ACC112 (cell line): ENCODE data around the gene IAH1.

Experiments used
- H2AFZ ChIP-seq: fragments of 200-600 bp; sonication (generic); one replicate; pipeline ENCODE4 v1.6.0; 2017; ENCODE audit warnings: antibody characterized with exemption, low read length; ENCODE audit not compliant: unreplicated experiment
- H3K27ac ChIP-seq: fragments of 200-600 bp; sonication (generic); 2 replicates; pipeline ENCODE4 v1.5.1; 2014; ENCODE audit warnings: low read depth, mild to moderate bottlenecking, antibody characterized with exemption, low read length, moderate library complexity
- H3K27me3 ChIP-seq: fragments of 200-600 bp; sonication (generic); 2 replicates; pipeline ENCODE4 v1.6.1; 2014; ENCODE audit warnings: mild to moderate bottlenecking, antibody characterized with exemption, low read length, moderate library complexity, mixed read lengths; ENCODE audit not compliant: insufficient read depth
- H3K36me3 ChIP-seq: fragments of 200-600 bp; sonication (generic); 2 replicates; pipeline ENCODE4 v1.6.1; 2016; ENCODE audit warnings: mild to moderate bottlenecking, antibody characterized with exemption, low read length, moderate library complexity, mixed read lengths; ENCODE audit not compliant: insufficient read depth
- H3K4me1 ChIP-seq: fragments of 200-600 bp; sonication (generic); one replicate; pipeline ENCODE4 v1.6.1; 2016; ENCODE audit warnings: low read length, mixed read lengths; ENCODE audit not compliant: insufficient read depth, unreplicated experiment, control insufficient read depth
- H3K4me3 ChIP-seq: fragments of 200-600 bp; sonication (generic); 2 replicates; pipeline ENCODE4 v1.5.1; 2014; ENCODE audit warnings: mild to moderate bottlenecking, low read depth, low read length
- H3K79me2 ChIP-seq: fragments of 200-600 bp; sonication (generic); one replicate; pipeline ENCODE4 v1.6.0; 2016; ENCODE audit warnings: low read length; ENCODE audit not compliant: control insufficient read depth, unreplicated experiment, insufficient read depth

The IAH1 gene, protein sequence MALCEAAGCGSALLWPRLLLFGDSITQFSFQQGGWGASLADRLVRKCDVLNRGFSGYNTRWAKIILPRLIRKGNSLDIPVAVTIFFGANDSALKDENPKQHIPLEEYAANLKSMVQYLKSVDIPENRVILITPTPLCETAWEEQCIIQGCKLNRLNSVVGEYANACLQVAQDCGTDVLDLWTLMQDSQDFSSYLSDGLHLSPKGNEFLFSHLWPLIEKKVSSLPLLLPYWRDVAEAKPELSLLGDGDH

DNA sequence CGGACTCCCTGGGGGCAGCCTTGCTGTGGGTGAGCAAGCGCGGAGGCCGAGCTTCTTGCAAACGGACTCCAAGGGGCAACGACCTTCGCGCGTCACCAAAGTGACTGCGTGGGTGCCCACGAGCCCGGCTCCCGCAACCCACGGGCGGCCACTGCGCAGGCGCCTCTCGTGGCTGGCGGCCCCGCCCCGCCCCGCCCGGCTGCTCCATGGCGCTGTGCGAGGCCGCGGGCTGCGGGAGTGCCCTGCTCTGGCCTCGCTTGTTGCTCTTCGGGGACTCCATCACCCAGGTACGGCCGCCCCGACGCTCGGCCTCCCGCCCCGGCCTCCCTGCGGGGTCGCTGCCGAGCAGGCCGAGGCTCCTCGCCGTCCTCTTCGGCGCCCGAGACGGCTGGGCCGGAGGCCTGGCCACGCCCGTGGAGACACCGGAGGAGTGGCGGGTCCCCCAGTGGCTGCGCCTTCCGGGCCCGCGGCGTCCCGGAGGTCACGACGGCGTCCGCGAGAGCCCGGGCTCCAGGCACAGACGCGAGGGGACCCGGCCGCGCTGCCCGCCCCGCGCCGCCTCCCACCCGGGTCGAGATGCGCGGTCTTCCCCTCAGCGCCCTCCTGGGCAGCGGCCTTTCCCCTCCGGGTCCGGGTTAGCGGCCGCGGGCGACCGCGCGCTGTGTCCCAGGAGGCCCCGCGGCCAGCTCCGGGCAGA is at the start of gene IAH1:
TSS of gene IAH1 (plus strand) at position 191 of the 697 bp plus-strand sequence. CDS start at position 207, 16 bp downstream.
- no peaks in the 10 kb centered on the region for H3K27me3 ChIP-seq

DNA sequence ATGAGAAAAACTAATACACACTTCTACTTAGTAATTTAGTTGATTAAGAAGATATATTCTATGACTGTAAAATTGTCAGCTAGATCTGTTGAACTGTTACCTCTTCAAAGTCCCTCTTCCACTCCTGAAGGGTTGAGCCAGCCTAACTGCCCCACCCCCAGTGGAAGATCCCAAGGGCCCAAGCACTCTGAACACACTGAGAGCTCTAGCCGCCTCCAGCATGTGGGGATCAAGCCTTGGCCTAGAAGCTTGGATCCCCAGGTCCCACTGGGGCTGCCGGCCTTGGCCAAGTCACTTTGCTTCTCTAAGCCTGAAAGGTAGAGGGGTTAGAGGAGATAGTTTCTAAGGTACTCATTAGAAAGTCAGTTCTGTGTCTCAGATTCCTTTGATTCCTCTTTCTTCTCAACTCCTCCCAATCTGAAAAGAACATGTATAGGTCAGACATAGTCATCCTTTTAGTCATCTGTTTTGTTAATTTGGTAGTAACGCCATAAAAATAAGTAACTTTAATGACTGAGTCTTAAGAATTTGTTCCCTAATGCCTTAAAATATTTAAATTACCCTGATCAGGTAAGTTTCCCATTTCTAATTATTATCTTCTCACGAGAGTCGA is 45.3 kb upstream of the IAH1 start:
- peaks cover 13% of the 10 kb centered on the region; the same call in 1 of the 2 replicates for H3K36me3 ChIP-seq
- no peak overlapping the region for H2AFZ ChIP-seq
- H3K27ac ChIP-seq, result peak overlapping the region; percentile 49

More for the DNA sequence above, at the start of gene IAH1:
- Histone ChIP-seq H3K27ac (peak within 1 kb of the TSS; percentile 55), H2AFZ (peak within 1 kb of the TSS; percentile 26), H3K4me1 (peaks cover 10% of the 10 kb centered on the region), H3K36me3 (peaks cover 14% of the 10 kb centered on the region; the same call in 1 of the 2 replicates), H3K4me3 (peak within 1 kb of the TSS; percentile 85), H3K79me2 (peaks cover 28% of the 10 kb centered on the region)

DNA sequence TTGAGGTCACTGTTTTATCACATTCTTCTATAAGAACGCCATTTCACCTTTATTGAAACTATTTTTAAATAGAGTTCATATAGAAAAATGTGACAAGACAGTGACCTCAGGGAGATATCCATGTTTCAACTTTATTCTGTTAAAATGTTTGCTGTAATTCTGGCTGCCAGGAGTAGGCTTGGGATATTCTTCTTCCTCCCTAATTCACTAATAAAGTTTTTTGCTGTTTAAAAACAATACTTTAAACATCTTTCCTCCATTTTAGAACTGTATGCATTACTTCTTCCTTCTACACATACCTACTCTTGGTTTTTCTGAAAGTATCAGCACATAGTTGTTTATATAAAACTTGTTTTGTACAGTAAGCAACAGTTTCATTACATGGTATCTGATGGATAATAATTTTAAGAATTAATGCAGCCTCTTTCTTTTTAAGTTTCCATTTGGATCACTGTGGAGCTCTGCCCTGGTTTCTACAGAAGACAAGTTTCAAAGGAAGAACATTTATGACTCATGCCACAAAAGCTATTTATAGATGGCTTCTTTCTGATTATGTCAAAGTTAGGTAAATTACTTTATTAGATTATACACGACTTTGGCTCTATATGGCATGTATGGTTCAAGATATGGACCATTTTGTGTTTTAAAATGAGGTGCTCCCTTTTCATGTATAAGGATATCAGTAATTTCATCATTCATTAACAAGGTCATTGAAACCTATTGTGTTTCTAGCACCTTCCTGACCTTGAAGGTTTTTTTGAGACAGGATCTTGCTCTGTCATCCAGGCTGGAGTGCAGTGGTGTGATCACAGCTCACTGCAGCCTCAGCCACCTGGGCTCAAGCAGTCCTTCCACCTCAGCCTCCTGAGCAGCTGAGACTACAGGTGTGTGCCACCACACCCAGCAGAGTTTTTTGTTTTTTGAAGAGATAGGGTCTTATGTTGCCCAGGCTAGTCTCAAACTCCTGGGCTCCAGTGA is 43.7 kb upstream of the IAH1 start:
- H3K27me3 ChIP-seq, result no peaks in the 10 kb centered on the region
- H2AFZ ChIP-seq, result no peak overlapping the region
- peaks cover 13% of the 10 kb centered on the region for H3K79me2 ChIP-seq
- peaks cover 29% of the 10 kb centered on the region for H3K4me1 ChIP-seq
- no peak overlapping the region for H3K4me3 ChIP-seq
- peak overlapping the region; percentile 49 for H3K27ac ChIP-seq
- peaks cover 17% of the 10 kb centered on the region; the same call in 1 of the 2 replicates for H3K36me3 ChIP-seq

More for the DNA sequence above, 45.3 kb upstream of the IAH1 start:
- Histone ChIP-seq H3K4me1 (peaks cover 37% of the 10 kb centered on the region), H3K79me2 (peaks cover 29% of the 10 kb centered on the region), H3K27me3 (no peaks in the 10 kb centered on the region), H3K4me3 (no peak overlapping the region)

DNA sequence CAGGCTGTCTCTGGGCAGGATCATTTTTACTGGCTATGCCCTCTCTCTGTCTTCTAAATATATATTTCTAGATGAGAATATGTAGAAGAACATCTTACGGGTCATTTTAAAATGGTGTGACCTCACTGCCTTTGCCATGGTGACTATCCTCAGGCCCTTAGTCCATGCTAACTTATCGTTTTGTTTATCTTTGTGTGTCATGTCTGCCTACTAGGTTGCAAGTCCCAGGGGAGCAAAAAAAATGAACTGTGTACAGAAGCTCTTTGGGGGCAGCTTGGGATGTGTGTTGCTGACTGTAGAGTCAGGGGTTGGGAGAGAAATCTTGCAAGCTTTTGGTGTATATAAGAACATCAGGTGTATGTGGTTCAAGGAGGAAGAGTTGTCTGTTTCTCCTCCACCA is 39.9 kb upstream of the IAH1 start:
- H3K27ac ChIP-seq, result peak overlapping the region; percentile 7; the same call in 1 of the 2 replicates
- H3K36me3 ChIP-seq, result peaks cover 36% of the 10 kb centered on the region
- H2AFZ ChIP-seq, result no peak overlapping the region
- H3K27me3 ChIP-seq, result no peaks in the 10 kb centered on the region
- H3K4me1 ChIP-seq, result peaks cover 18% of the 10 kb centered on the region
- H3K79me2 ChIP-seq, result no peaks in the 10 kb centered on the region
- no peak overlapping the region for H3K4me3 ChIP-seq

DNA sequence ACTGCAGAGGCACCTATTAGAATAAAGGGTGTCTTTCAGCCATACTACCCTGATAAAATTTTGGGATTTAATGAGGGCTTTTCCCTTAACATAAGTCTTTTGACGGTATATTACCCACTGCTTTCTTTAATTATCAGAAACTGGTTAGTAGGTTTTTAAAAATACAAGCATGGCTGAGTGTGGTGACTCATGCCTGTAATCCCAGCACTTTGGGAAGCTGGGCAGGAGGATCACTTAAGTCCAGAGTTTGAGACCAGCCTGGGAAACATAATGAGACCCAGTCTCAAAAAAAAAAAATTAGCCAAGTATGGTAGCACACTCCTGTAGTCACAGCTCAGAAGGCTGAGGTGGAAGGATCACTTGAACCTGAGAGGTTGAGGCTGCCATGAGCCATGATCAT is 34.8 kb upstream of the IAH1 start:
- Histone ChIP-seq H3K36me3 (peaks cover 44% of the 10 kb centered on the region), H2AFZ (no peak overlapping the region), H3K79me2 (no peaks in the 10 kb centered on the region), H3K4me3 (no peak overlapping the region), H3K27me3 (no peaks in the 10 kb centered on the region), H3K4me1 (peaks cover 4% of the 10 kb centered on the region), H3K27ac (peak overlapping the region; percentile 77)

DNA sequence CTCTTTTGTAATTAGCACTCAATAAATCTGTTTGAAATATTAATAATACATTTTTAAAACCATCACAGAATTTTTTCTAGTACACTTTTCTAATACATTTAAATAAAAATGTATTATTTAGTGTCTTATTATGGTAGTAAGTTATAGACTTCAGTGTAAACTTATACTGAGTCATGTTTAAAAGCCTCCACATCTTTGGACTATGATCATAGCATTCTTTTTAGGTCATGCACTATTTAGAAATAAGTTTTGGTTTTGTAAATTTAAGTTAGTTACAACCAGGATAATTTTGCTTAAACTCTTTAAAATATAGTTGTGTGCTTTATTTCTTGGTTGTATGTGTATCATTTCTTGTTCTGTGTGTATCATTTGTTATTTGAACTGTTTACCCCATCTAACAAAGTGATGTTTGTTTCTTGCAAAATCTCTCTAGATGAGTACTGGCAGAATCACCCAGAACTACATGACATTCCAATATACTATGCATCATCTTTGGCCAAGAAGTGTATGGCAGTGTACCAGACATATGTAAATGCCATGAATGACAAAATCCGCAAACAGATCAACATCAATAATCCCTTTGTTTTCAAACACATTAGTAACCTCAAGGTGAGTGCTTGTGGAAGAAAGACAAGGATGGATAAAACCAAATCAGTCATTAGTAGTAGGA is 34.2 kb upstream of the IAH1 start:
- Histone ChIP-seq H3K79me2 (no peaks in the 10 kb centered on the region), H3K4me3 (no peak overlapping the region), H2AFZ (no peak overlapping the region), H3K27me3 (no peaks in the 10 kb centered on the region), H3K4me1 (peaks cover 4% of the 10 kb centered on the region), H3K36me3 (peaks cover 40% of the 10 kb centered on the region), H3K27ac (peak overlapping the region; percentile 77)

DNA sequence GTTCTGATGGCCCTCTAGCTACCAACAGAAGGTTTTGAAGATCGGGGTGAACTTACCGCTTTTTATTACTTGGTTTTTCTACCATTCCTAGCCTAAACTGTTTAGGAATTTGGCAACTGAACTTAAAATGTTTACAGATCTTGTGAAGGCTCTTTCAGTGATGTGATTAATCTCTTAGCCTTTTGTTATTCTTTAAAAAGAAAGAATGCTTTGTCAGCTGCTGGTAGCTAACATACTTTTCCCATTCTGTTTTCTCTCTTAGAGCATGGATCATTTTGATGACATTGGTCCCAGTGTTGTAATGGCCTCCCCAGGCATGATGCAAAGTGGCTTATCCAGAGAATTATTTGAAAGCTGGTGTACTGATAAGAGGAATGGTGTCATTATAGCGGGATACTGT is 32.8 kb upstream of the IAH1 start:
- H3K79me2 ChIP-seq, result no peaks in the 10 kb centered on the region
- H3K27me3 ChIP-seq, result no peaks in the 10 kb centered on the region
- no peak overlapping the region for H3K27ac ChIP-seq
- H3K36me3 ChIP-seq, result peaks cover 35% of the 10 kb centered on the region
- no peak overlapping the region for H2AFZ ChIP-seq
- no peak overlapping the region for H3K4me3 ChIP-seq
- H3K4me1 ChIP-seq, result peaks cover 4% of the 10 kb centered on the region

DNA sequence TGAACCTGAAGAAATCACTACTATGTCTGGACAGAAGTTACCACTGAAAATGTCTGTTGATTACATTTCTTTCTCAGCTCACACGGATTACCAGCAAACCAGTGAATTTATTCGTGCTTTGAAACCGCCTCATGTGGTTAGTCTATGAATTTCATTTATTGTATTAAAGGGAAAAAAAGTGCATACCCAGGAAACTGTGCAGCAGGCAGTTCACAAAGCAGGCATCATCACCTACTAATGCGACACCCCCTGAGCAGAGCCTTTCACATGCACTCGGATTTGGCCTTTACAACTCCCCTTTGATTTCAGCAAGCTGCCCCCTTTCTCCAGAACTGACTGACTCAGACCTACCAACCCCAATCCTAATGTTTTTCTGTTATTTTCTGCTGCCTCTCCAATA is 30.8 kb upstream of the IAH1 start:
- Histone ChIP-seq H3K4me3 (no peak overlapping the region), H2AFZ (no peak overlapping the region), H3K36me3 (peaks cover 21% of the 10 kb centered on the region)

DNA sequence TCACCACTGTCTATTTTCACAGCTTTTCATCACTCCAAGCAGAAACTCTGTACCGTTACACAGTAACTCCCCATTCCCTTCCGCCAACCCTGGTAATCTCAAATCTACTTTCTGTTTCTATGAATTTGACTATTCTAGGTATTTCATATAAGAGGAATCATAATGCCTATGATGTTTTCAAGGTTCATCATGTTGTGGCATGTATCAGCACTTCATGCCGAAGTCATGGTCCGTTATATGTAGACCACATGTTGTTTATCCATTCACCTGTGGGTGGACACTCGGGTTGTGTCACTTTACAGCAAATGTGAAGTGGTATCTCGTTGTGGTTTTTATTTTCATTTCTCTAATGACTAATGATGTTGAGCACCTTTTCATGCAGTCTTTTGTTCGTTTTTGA is 29.3 kb upstream of the IAH1 start:
- peaks cover 21% of the 10 kb centered on the region for H3K36me3 ChIP-seq

More for the DNA sequence above, 30.8 kb upstream of the IAH1 start:
- H3K27ac ChIP-seq, result no peak overlapping the region
- H3K4me1 ChIP-seq, result peaks cover 4% of the 10 kb centered on the region
- H3K79me2 ChIP-seq, result no peaks in the 10 kb centered on the region
- no peaks in the 10 kb centered on the region for H3K27me3 ChIP-seq

More for the DNA sequence above, 29.3 kb upstream of the IAH1 start:
- no peaks in the 10 kb centered on the region for H3K4me1 ChIP-seq
- no peak overlapping the region for H3K27ac ChIP-seq
- no peak overlapping the region for H2AFZ ChIP-seq
- no peaks in the 10 kb centered on the region for H3K27me3 ChIP-seq
- H3K4me3 ChIP-seq, result no peak overlapping the region
- H3K79me2 ChIP-seq, result no peaks in the 10 kb centered on the region
